Measurements from ENCODE around the gene CCT6A.

DNA sequence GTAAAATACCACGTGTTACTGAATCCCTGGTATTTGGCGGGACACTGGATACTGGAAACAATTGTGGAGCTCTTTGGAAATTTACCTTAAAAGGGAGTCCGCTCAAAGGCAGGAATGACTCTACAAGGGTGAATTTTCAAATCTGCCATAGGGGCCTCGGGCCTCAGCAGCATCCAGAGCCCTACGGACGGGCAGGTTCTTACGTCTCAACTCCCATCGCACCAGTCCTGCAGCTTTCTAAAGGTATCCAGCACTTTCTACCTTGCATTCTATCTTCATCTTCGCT, 569 bp upstream of the CCT6A start:
- TF ChIP-seq CTCF (IDR thresholded peaks at IDR 0.05; ENCODE audit: insufficient read depth, low read length) (no peak), GABPA (IDR thresholded peaks at IDR 0.05; ENCODE audit: low read depth) (no peak), POLR2AphosphoS5 (IDR thresholded peaks at IDR 0.05; ENCODE audit: low read depth) (no peak)
- TF ChIP-seq, protein P1, sequence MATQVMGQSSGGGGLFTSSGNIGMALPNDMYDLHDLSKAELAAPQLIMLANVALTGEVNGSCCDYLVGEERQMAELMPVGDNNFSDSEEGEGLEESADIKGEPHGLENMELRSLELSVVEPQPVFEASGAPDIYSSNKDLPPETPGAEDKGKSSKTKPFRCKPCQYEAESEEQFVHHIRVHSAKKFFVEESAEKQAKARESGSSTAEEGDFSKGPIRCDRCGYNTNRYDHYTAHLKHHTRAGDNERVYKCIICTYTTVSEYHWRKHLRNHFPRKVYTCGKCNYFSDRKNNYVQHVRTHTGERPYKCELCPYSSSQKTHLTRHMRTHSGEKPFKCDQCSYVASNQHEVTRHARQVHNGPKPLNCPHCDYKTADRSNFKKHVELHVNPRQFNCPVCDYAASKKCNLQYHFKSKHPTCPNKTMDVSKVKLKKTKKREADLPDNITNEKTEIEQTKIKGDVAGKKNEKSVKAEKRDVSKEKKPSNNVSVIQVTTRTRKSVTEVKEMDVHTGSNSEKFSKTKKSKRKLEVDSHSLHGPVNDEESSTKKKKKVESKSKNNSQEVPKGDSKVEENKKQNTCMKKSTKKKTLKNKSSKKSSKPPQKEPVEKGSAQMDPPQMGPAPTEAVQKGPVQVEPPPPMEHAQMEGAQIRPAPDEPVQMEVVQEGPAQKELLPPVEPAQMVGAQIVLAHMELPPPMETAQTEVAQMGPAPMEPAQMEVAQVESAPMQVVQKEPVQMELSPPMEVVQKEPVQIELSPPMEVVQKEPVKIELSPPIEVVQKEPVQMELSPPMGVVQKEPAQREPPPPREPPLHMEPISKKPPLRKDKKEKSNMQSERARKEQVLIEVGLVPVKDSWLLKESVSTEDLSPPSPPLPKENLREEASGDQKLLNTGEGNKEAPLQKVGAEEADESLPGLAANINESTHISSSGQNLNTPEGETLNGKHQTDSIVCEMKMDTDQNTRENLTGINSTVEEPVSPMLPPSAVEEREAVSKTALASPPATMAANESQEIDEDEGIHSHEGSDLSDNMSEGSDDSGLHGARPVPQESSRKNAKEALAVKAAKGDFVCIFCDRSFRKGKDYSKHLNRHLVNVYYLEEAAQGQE (IDR thresholded peaks at IDR 0.05; ENCODE audit: insufficient replicate concordance, low read depth) = no peak
